Subcutaneous abdominal adipose tissue (tissue), 5 donors: ENCODE results near the gene PECR.

ENCODE experiments used
- H3K27ac ChIP-seq: one replicate; pipeline ENCODE4 v1.7.0; 2013; ENCODE audit warnings: low read depth, mild to moderate bottlenecking, inconsistent platforms, low read length, moderate library complexity
- H3K27me3 ChIP-seq, 5 donors: one replicate each; pipeline ENCODE4 v1.7.0; 2013; ENCODE audit warnings: low read length in 5 of 5, inconsistent platforms in 1 of 5; ENCODE audit not compliant: control insufficient read depth in 5 of 5, insufficient read depth in 4 of 5
- H3K36me3 ChIP-seq, 5 donors: one replicate each; pipeline ENCODE4 v1.7.0; 2013; ENCODE audit warnings: low read length in 5 of 5; ENCODE audit not compliant: control insufficient read depth in 5 of 5, insufficient read depth in 5 of 5
- H3K4me1 ChIP-seq, 5 donors: one replicate each; pipeline ENCODE4 v1.7.0; 2013; ENCODE audit warnings: low read length in 5 of 5, mild to moderate bottlenecking in 3 of 5, moderate library complexity in 1 of 5; ENCODE audit not compliant: control insufficient read depth in 5 of 5, insufficient read depth in 5 of 5
- H3K4me3 ChIP-seq, 5 donors: one replicate each; pipeline ENCODE4 v1.7.0; 2013; ENCODE audit warnings: low read length in 5 of 5, low read depth in 1 of 5
- H3K9ac ChIP-seq, 5 donors: one replicate each; pipeline ENCODE4 v1.7.0; 2013; ENCODE audit warnings: low read length in 5 of 5, mild to moderate bottlenecking in 4 of 5, moderate library complexity in 3 of 5
- H3K9me3 ChIP-seq, 5 donors: one replicate each; pipeline ENCODE4 v1.7.0; 2013; ENCODE audit warnings: low read length in 5 of 5; ENCODE audit not compliant: control insufficient read depth in 5 of 5
- donor health status: healthy.
- donor health status: healthy.
- donor health status: healthy.
- donor health status: healthy.
- donor health status: healthy.

PECR gene

GRCh38 chr2:216057688-216058193 lies 23.9 kb downstream of the PECR start:
- Histone ChIP-seq H3K4me1 (peaks cover 0 to 11% (median 0%) of the 10 kb centered on the region in 5 donors), H3K9ac (peak overlapping the region in 1 of 5 donors; percentile 17), H3K27ac (peak overlapping the region; percentile 18), H3K27me3 (no peaks in the 10 kb centered on the region), H3K36me3 (peaks cover 7 to 43% (median 35%) of the 10 kb centered on the region in 5 donors), H3K4me3 (peak overlapping the region in 2 of 5 donors; percentile 7 to 8), H3K9me3 (no peaks in the 10 kb centered on the region)

DNA sequence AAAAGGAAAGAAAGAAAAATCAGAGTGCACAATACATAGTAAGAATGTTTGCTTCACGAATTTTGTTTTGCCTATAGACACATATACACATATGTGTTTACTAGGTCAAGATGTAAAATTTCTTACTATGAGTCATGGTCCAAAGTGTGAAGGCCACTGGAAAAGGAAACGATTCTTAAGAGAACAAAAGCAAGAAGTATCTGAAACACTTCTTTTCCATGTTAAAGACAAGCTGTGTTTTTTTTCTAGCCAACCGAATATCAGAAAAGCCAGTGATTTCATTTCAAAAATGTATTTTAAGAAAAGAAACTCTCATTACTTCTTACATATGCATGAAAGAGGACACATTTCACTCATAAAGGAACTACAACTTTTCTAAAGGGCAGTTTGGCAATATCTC lies 24.9 kb downstream of the PECR start:
- no peak overlapping the region for H3K4me3 ChIP-seq
- peaks cover 5 to 42% (median 27%) of the 10 kb centered on the region in 5 donors for H3K36me3 ChIP-seq
- peak overlapping the region; percentile 27 for H3K27ac ChIP-seq
- peaks cover 0 to 11% (median 0%) of the 10 kb centered on the region in 5 donors for H3K4me1 ChIP-seq
- no peak overlapping the region for H3K9ac ChIP-seq
- no peaks in the 10 kb centered on the region for H3K9me3 ChIP-seq
- no peaks in the 10 kb centered on the region for H3K27me3 ChIP-seq

- H3K9me3 ChIP-seq, result no peaks in the 10 kb centered on the region
- peaks cover 5 to 45% (median 27%) of the 10 kb centered on the region in 5 donors for H3K36me3 ChIP-seq
- no peak overlapping the region for H3K4me3 ChIP-seq
- peaks cover 0 to 11% (median 0%) of the 10 kb centered on the region in 5 donors for H3K4me1 ChIP-seq
- no peak overlapping the region for H3K9ac ChIP-seq
- H3K27me3 ChIP-seq, result no peaks in the 10 kb centered on the region
- no peak overlapping the region for H3K27ac ChIP-seq
These were observed 25.9 kb downstream of the PECR start for GRCh38 chr2:216055680-216056079.

DNA sequence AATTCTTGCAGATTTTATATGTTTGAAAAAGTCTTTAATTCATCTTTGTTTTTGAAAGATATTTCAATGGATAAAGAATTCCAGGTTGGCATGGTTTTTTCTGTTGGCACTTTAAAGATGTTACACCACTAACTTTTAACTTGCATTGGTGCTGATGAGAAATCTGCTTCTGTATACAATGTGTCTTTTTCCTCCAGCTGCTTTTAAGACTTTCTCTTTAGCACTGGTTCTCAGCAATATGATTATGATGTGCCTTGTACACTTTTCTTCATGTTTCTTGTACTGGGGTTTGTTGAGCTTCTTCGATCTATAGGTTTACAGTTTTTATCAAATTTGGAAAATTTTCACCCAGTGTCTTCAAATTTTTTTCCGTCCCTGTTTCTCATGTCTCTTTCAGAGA lies 29.2 kb downstream of the PECR start:
- Histone ChIP-seq H3K4me1 (peaks cover 0 to under 1% (median 0%) of the 10 kb centered on the region in 5 donors), H3K27me3 (no peaks in the 10 kb centered on the region), H3K9ac (no peak overlapping the region), H3K4me3 (no peak overlapping the region), H3K27ac (no peak overlapping the region), H3K9me3 (no peaks in the 10 kb centered on the region), H3K36me3 (peaks cover 7 to 36% (median 16%) of the 10 kb centered on the region in 5 donors)

- Histone ChIP-seq H3K4me3 (no peak overlapping the region), H3K4me1 (no peaks in the 10 kb centered on the region), H3K36me3 (peaks cover 12 to 40% (median 14%) of the 10 kb centered on the region in 5 donors), H3K9me3 (no peaks in the 10 kb centered on the region), H3K27ac (no peak overlapping the region), H3K9ac (no peak overlapping the region), H3K27me3 (no peaks in the 10 kb centered on the region)
These were observed 30.3 kb downstream of the PECR start for GRCh38 chr2:216051350-216051749.

DNA sequence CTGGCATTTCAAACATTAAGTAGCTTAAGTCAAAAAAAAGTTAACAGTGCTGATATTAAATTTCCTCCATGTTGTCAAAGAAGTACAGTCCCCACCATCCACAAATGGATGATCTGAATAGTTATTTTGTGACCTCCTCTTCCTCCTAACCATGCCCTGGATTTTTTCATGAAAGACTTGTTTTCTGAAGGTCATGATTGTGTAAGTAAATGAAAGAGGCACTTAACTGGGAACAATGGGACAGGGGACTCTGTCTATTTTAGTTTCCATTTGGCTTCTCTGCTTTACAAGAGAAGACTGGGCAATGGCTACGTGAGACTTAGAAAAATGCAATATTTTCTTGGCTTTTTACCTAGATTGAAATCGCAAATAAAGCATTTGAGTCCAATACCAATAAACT lies 32.2 kb downstream of the PECR start:
- no peak overlapping the region for H3K4me3 ChIP-seq
- peak overlapping the region; percentile 3 for H3K27ac ChIP-seq
- no peaks in the 10 kb centered on the region for H3K9me3 ChIP-seq
- H3K4me1 ChIP-seq, result no peaks in the 10 kb centered on the region
- H3K9ac ChIP-seq, result peak overlapping the region in 1 of 5 donors; percentile 13
- no peaks in the 10 kb centered on the region for H3K27me3 ChIP-seq
- peaks cover 19 to 46% (median 22%) of the 10 kb centered on the region in 5 donors for H3K36me3 ChIP-seq

DNA sequence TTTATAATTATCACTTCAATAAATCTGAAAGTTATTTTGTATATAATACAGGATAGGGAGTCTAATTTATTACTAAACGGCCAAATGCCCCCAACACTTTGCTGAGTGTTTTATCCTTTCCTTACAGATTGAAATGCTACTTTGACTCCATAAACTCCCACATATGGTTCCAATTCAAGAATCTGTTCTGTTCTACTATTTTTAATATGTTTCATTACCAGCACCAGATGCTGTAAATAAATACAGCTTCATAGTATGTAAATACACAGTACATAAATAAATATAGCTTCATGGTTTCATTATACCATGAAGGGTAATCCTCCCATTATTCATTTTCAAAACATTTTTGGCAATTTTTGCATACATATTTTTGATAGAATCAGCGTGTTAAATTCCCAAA lies 34.2 kb downstream of the PECR start:
- Histone ChIP-seq H3K9ac (no peak overlapping the region), H3K27me3 (no peaks in the 10 kb centered on the region), H3K4me1 (no peaks in the 10 kb centered on the region), H3K27ac (no peak overlapping the region), H3K36me3 (peaks cover 27 to 57% (median 37%) of the 10 kb centered on the region in 5 donors), H3K9me3 (no peaks in the 10 kb centered on the region), H3K4me3 (no peak overlapping the region)

GRCh38 chr2:216044883-216045486 lies 36.6 kb downstream of the PECR start:
- no peak overlapping the region for H3K27ac ChIP-seq
- H3K9ac ChIP-seq, result no peak overlapping the region
- H3K36me3 ChIP-seq, result peaks cover 36 to 68% (median 56%) of the 10 kb centered on the region in 5 donors

GRCh38 chr2:216043949-216044348 lies 37.7 kb downstream of the PECR start:
- Histone ChIP-seq H3K27me3 (no peaks in the 10 kb centered on the region), H3K36me3 (peaks cover 40 to 72% (median 61%) of the 10 kb centered on the region in 5 donors)

More at GRCh38 chr2:216044883-216045486, 36.6 kb downstream of the PECR start:
- Histone ChIP-seq H3K4me1 (no peaks in the 10 kb centered on the region), H3K9me3 (no peaks in the 10 kb centered on the region), H3K27me3 (no peaks in the 10 kb centered on the region), H3K4me3 (no peak overlapping the region)

DNA sequence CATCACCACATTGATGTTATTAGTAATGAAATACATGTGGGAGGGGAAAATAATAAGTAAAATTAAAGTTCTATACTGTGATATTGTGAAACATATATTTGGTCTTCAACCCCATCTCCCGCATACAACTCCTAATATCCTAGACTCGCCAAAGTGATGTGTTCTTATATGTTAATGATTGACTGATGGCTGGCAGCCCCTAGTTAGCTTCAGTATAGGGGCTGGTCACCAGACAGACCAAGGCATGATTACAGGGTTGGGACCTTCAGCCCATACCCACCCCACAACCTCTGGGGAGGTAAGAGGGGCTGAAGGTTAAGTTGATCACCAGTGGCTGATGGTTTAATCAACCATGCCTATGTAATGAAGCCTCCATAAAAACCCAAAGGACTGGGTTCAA lies 40.2 kb downstream of the PECR start:
- no peak overlapping the region for H3K9ac ChIP-seq
- H3K36me3 ChIP-seq, result peaks cover 43 to 73% (median 65%) of the 10 kb centered on the region in 5 donors
- H3K4me1 ChIP-seq, result no peaks in the 10 kb centered on the region
- H3K4me3 ChIP-seq, result no peak overlapping the region
- H3K27ac ChIP-seq, result no peak overlapping the region
- H3K9me3 ChIP-seq, result no peaks in the 10 kb centered on the region
- no peaks in the 10 kb centered on the region for H3K27me3 ChIP-seq

More at GRCh38 chr2:216043949-216044348, 37.7 kb downstream of the PECR start:
- Histone ChIP-seq H3K27ac (no peak overlapping the region), H3K9ac (no peak overlapping the region), H3K9me3 (no peaks in the 10 kb centered on the region), H3K4me1 (no peaks in the 10 kb centered on the region), H3K4me3 (no peak overlapping the region)
